ENCODE data around the gene LUC7L3.

DNA sequence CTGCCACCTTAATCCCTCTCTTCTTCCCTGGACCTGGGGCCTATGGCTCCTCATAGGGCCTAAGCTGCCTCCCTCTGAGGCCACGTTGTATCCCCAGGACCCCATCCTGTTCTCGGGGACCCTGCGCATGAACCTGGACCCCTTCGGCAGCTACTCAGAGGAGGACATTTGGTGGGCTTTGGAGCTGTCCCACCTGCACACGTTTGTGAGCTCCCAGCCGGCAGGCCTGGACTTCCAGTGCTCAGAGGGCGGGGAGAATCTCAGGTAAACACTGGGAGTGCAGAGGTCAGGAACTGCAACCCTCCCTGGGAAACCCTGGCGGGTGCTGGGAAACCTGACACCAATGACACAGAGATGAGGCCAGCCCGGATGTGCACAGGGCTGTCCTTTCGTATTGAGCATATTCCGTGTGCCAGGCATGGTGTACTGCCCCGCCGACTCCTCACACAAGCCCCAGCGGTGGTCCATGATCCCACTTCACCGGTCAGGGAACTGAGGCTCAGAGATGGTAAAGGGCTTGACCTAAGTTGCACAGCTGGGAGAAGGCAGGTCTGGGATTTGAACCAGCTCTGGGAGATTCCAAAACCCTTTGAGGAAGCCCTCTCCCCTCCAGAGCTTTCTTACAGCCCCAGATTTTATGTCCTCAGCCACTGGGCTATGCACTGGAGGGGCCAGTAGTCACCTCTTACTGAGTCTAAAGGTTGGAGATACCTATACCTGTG, 34.6 kb upstream of the LUC7L3 start:
- TF ChIP-seq POLR2AphosphoS5 (IDR thresholded peaks at IDR 0.05; ENCODE audit: low read depth, low read length) (no peak), REST (IDR thresholded peaks at IDR 0.05; ENCODE audit: insufficient read depth in 1 of 2, low read depth in 2 of 2, low read length in 2 of 2) (no peak)

Measured in PFSK-1 (cell line).